CD4-positive, alpha-beta T cell treated with Interleukin-2 at 100 ng/mL for 4 hours (primary cell): ENCODE data around the gene SLC37A1.
"Not testable (repeated sequence)": the region's sequence is repeated elsewhere in the genome, so short reads cannot be mapped to it uniquely, and the experiment has no call there.

ENCODE experiments used
- DNase-seq: peaks from one replicate; pipeline ENCODE4 v3.0.0-alpha.2; 2020; ENCODE audit warnings: low spot score

The SLC37A1 gene

GRCh38 chr21:42619841-42620240 is 106.2 kb downstream of the SLC37A1 start:
- DNase-seq, result no peak

GRCh38 chr21:42621166-42621818 is 107.6 kb downstream of the SLC37A1 start:
- no peak for DNase-seq

DNA sequence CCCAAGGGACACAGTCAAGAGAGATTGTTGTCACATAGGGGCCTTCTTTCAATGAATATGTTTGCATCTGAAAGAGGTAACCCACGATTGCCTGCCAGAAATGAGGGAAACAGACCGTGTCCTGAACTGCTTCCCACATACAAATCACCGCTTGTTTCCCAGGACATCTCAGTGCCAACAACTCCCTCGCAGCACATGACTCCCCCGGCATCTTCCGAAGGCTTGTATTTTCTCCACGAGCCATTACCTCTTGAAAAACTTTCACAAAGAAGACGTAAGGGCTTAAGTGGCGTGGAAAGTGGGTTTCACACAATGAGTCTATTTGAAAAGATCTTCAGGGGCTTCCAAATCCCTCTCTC is 108.1 kb downstream of the SLC37A1 start:
- no peak for DNase-seq

GRCh38 chr21:42622284-42622683 is 108.6 kb downstream of the SLC37A1 start:
- no peak for DNase-seq

DNA sequence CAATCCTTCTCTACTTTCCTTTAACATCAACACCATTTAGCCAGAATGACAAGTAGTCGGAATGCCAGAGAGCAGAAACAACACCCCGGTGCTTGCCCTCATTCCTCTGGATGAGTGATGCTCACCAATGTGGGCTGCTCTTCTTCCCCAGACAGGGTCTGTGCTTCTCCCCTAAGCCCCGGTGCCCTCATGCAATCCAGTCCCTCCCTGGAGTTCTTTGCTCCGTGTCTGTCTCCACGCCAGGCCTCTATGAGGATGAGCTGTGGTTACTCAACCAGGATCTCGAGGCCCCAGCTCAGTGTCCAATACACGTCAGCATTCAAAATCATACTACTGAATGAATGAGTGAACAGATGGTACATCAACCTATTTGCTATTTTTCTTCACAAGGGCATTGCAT is 110.0 kb downstream of the SLC37A1 start:
- DNase-seq, result no peak

GRCh38 chr21:42624095-42624790 is 110.6 kb downstream of the SLC37A1 start:
- no peak for DNase-seq

DNA sequence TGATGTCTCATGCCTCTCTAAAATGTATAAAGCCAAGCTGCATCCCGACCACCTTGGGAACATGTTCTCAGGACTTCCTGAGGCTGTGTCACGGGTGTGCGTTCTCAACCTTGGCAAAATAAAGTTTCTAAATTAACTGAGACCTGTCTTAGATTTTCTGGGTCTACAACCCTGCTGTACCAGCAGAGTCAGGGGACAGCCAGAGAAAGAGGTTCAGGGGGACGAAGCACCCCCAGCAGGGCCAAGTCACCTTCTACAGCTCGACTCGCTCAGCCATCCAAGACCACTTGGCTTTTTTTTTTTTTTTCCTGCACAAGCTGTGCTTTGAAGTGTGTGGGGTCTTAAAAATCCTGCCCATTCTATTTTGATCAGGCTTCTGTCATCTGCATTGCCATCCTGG is 111.3 kb downstream of the SLC37A1 start:
- no peak for DNase-seq

DNA sequence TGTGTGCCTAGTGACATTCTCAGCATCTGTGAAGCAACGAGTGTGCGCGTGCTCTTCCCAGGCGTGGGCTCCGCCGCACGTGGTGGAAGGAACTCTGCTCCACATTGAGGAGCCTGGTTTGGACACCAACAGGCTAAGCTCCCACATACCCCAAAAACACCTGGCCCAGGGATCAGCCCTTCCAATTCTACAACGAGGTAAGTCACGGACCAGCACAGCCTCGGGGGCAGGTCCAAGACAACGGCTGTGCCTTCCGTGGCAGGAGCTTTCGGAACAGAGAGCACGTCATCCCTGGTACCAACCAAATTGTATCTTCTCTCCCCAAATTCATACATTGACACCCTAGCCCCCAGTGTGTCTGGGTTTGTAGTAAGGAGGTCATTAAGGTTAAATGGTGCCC is 112.5 kb downstream of the SLC37A1 start:
- DNase-seq, result no peak

DNA sequence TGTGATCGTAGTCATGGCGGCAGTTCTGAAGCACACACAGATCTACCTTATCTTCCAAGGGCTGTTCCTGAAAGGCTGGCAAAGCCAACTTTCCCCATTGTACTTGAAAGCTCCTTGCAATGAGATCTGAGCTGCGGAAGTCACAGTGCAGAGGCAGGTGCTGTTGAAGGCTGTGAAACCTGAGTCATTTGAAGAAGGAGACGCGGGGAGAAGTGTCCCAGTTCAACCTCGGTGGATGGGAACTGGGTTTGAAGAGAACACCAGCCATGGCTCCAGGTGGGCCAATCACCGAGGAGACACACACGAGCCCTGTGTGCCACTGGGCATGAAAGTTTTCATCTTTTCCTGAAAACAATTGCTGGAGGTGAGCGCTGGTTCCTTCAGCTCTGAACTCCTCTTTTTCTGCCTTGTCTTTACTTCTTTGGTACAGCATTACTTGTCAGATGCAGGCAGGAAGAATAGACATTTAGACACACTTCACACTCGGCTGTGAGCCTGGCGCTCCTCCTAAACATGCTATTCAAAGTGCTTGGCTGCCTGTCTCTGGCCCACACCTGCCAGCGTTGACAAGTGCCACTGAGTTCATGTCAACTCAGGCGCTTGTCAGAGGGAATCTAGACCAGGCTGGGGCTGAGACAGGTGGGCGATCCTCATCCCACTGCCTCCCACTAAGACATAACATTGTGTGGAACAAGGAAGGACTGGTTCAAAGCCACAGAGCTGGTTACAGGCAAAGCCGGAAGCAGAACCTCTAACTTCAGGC is 114.1 kb downstream of the SLC37A1 start:
- DNase-seq, result no peak

DNA sequence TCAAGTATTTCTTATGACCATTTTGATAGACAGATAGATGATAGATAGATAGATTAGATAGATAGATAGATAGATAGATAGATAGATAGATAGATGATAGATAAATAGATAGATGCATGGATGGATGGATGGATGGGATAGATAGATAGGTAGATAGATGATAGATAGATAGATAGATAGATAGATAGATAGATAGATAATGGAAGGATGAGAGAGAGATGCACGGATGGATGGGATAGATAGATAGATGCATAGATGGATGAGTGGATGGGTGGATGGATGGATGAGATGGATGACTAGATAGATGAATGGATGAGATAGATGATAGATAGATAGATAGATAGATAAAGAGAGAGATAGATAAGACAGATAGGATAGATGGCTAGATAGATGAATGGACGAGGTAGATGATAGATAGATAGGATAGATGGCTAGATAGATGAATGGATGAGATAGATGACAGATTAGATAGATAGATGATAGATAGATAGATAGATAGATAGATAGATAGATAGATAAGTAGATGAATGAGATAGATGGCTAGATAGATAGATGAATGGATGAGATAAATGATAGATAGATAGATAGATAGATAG is 114.9 kb downstream of the SLC37A1 start:
- not testable (repeated sequence) for DNase-seq

- no peak for DNase-seq
Measured at GRCh38 chr21:42629933-42630589, 116.4 kb downstream of the SLC37A1 start.

- no peak for DNase-seq
Measured at GRCh38 chr21:42630626-42631025, 117.0 kb downstream of the SLC37A1 start.
